Lower leg skin (tissue), 3 donors: ENCODE results near the gene ILKAP.

Source experiments
- POLR2A ChIP-seq, 2 donors: fragments of 450-650 bp; IDR thresholded peaks; one replicate each; pipeline ENCODE4 v1.6.1; 2016 to 2017; ENCODE audit warnings: antibody characterized with exemption in 2 of 2, mild to moderate bottlenecking in 1 of 2, moderate library complexity in 1 of 2
- TF ChIP-seq, protein P1 (sequence below), 3 donors: fragments of 450-650 bp; IDR thresholded peaks; one replicate each; pipeline ENCODE4 v1.5.1; 2016; ENCODE audit warnings: antibody characterized with exemption in 3 of 3, mild to moderate bottlenecking in 3 of 3, moderate library complexity in 2 of 3

DNA sequence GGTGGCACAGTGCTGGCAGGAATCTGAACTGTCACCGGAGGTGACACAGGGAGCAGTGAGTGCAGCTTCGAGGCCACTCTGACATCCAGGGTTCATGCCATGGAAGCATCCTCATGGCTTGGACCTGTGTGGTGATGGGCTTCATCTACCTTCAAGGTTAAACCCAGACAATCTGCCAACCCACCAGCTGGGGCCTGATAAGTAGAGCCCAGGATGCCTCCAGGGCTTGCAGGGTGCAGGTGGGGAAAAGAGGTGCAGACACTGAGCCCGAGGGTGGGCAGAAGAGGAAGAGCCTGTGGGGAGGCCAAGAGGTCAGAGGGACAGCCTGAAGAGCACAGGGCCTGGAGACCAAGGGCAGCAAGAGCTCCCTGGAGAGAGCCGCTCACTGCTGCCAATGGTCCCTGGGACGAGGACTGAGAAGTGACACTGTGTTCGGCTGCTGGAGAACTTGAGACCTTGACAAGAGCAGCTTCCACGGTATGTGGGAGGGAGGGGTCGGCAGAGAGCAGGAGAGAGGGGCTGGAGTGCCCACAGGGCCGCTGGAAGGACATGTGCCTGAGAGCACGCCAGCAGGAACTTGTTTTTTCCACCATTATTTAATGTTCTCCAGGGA lies 44.5 kb upstream of the ILKAP start:
- TF ChIP-seq POLR2A (IDR thresholded peaks at IDR 0.05), result no peak
- TF ChIP-seq, protein P1, sequence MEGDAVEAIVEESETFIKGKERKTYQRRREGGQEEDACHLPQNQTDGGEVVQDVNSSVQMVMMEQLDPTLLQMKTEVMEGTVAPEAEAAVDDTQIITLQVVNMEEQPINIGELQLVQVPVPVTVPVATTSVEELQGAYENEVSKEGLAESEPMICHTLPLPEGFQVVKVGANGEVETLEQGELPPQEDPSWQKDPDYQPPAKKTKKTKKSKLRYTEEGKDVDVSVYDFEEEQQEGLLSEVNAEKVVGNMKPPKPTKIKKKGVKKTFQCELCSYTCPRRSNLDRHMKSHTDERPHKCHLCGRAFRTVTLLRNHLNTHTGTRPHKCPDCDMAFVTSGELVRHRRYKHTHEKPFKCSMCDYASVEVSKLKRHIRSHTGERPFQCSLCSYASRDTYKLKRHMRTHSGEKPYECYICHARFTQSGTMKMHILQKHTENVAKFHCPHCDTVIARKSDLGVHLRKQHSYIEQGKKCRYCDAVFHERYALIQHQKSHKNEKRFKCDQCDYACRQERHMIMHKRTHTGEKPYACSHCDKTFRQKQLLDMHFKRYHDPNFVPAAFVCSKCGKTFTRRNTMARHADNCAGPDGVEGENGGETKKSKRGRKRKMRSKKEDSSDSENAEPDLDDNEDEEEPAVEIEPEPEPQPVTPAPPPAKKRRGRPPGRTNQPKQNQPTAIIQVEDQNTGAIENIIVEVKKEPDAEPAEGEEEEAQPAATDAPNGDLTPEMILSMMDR (IDR thresholded peaks at IDR 0.05), result no peak
